ENCODE measurements around the gene RAG2.
A peak's percentile ranks its signal among the peaks of the same experiment; 100 is the strongest.

RAG2 gene

DNA sequence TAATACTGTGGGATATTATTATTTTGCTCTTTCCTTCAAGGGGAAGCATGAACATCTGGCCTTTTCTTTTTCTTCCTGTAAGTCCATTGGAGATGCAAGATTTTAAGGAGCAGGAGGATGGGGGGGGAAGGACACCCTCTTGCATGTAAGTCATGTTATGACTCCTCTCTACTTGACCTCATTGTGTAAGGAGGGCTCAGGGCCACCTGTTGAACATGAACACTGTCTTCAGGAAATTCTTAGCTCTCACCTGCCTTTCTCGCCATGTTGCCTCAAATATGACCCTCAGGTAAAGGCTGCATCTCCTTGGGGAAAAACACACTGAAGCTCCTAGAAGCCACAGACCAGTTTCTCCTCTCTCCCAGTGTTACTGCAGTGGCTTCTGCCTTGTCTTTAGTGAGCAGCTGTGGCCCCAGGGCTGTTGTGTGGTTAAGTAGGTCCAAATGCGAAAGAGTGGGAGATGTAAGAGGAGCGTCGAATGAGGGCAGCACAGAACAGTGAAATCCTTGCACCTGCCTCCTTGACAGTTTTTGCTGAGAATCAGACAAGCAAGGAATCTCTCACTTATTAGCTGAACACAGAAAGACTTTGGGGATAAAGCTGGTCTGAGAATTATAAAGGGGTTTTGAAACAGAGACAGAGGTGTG is 31.5 kb downstream of the RAG2 start:
- H3K4me3 ChIP-seq (ENCODE audit: low read depth, low read length) = no peak overlapping the region
- ChIA-PET CTCF (interaction anchor here (0.5 to 9.8 kb wide), 8 partner anchors 53 to 201 kb away, joined by 3 to 284 read pairs (median 4); no protein-coding TSS in a partner anchor), POLR2A (no interaction called here)
- H3K9me3 ChIP-seq (ENCODE audit: control insufficient read depth, insufficient read depth, low read depth, low read length) = no peaks in the 10 kb centered on the region
- H3K4me1 ChIP-seq (ENCODE audit: control insufficient read depth, insufficient read depth, low read length) = no peaks in the 10 kb centered on the region
- TF ChIP-seq SCRT1 (tag by site-specific recombination; IDR thresholded peaks at IDR 0.05; ENCODE audit: borderline replicate concordance) = 0 out of 2 replicates have a peak, but pooled peaks have one; percentile 58
- peak; percentile 83 for TF ChIP-seq SCRT2 (tag by site-specific recombination; IDR thresholded peaks at IDR 0.05)
- no peak for TF ChIP-seq ZNF248 (tag by site-specific recombination; IDR thresholded peaks at IDR 0.05)
- no peaks in the 10 kb centered on the region for H3K36me3 ChIP-seq (ENCODE audit: control insufficient read depth in 2 of 2, insufficient read depth in 1 of 2, low read length in 2 of 2)
- H3K27ac ChIP-seq (ENCODE audit: extremely low read depth, low read depth, low read length) = no peak overlapping the region

DNA sequence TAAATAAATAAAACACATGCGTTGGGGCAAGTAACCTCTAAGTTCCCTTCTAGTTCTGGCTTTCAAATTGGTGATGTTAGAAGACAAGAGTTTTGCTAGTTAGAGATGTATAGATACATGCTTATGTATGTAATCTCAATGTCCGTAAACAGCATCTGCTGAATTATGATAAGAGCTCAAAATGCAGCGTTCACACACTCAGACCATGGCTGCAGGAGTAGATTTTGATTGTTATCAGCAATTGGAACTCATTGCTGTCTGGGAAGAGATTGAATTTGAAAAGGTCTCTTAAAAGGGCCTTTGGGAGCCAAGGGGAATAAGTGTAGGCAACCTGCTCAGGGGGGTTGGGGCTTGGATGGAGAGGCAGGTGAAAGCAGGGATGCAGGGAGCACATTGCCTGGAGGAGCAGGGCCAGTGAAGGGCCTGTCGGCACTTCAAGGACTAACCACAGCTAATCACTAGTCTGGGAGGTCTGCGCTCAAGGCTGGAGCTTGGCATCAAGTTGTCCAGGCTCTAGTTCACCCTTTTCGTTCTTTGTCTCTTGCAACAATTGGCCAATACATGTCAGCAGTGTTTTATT is 32.9 kb downstream of the RAG2 start:
- no peaks in the 10 kb centered on the region for H3K36me3 ChIP-seq (ENCODE audit: control insufficient read depth in 2 of 2, insufficient read depth in 1 of 2, low read length in 2 of 2)
- H3K4me1 ChIP-seq (ENCODE audit: control insufficient read depth, insufficient read depth, low read length) = no peaks in the 10 kb centered on the region
- H3K4me3 ChIP-seq (ENCODE audit: low read depth, low read length) = no peak overlapping the region
- ChIA-PET CTCF (interaction anchor here (0.5 to 9.8 kb wide), 35 partner anchors 10 to 625 kb away, joined by 3 to 284 read pairs (median 5); partner anchors contain the start of gene COMMD9), POLR2A (interaction anchor here (0.6 kb wide), 1 partner anchor 33 kb away, joined by 3 read pairs; no protein-coding TSS in a partner anchor)
- no peaks in the 10 kb centered on the region for H3K9me3 ChIP-seq (ENCODE audit: control insufficient read depth, insufficient read depth, low read depth, low read length)
- no peak overlapping the region for H3K27ac ChIP-seq (ENCODE audit: extremely low read depth, low read depth, low read length)
- TF ChIP-seq ZNF558 (tag by site-specific recombination; IDR thresholded peaks at IDR 0.05) (no peak), ZNF768 (tag by site-specific recombination; IDR thresholded peaks at IDR 0.05) (no peak), ZBTB49 (tag by site-specific recombination; IDR thresholded peaks at IDR 0.05; ENCODE audit: low read depth) (no peak)
- TF ChIP-seq, protein P1, sequence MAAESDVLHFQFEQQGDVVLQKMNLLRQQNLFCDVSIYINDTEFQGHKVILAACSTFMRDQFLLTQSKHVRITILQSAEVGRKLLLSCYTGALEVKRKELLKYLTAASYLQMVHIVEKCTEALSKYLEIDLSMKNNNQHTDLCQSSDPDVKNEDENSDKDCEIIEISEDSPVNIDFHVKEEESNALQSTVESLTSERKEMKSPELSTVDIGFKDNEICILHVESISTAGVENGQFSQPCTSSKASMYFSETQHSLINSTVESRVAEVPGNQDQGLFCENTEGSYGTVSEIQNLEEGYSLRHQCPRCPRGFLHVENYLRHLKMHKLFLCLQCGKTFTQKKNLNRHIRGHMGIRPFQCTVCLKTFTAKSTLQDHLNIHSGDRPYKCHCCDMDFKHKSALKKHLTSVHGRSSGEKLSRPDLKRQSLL (tag by site-specific recombination; IDR thresholded peaks at IDR 0.05) = no peak

- Histone ChIP-seq H3K36me3 (ENCODE audit: control insufficient read depth in 2 of 2, insufficient read depth in 1 of 2, low read length in 2 of 2) (no peaks in the 10 kb centered on the region), H3K9me3 (ENCODE audit: control insufficient read depth, insufficient read depth, low read depth, low read length) (no peaks in the 10 kb centered on the region), H3K4me1 (ENCODE audit: control insufficient read depth, insufficient read depth, low read length) (no peaks in the 10 kb centered on the region), H3K27ac (ENCODE audit: extremely low read depth, low read depth, low read length) (no peak overlapping the region), H3K4me3 (ENCODE audit: low read depth, low read length) (peak overlapping the region; percentile 21; the same call in 1 of the 2 replicates)
- POLR2A ChIA-PET = interaction anchor here (0.6 kb wide), 1 partner anchor 34 kb away, joined by 3 read pairs; no protein-coding TSS in a partner anchor
- CTCF ChIA-PET = interaction anchor here (0.5 to 9.8 kb wide), 48 partner anchors 11 to 624 kb away, joined by 3 to 284 read pairs (median 4); partner anchors contain the start of gene COMMD9
- TF ChIP-seq ZNF544 (tag by site-specific recombination; IDR thresholded peaks at IDR 0.05) (no peak), ZNF623 (tag by site-specific recombination; IDR thresholded peaks at IDR 0.05) (no peak), ZNF23 (tag by site-specific recombination; IDR thresholded peaks at IDR 0.05; ENCODE audit: borderline replicate concordance) (no peak), ZNF140 (tag by site-specific recombination; IDR thresholded peaks at IDR 0.05) (no peak), ZNF335 (tag by site-specific recombination; conservative IDR thresholded peaks at IDR 0.05) (no peak), ZNF324 (tag by site-specific recombination; IDR thresholded peaks at IDR 0.05) (no peak), REPIN1 (tag by site-specific recombination; IDR thresholded peaks at IDR 0.05; ENCODE audit: low read depth) (no peak), ZNF202 (tag by site-specific recombination; IDR thresholded peaks at IDR 0.05; ENCODE audit: borderline replicate concordance) (no peak), ZNF114 (tag by site-specific recombination; IDR thresholded peaks at IDR 0.05) (no peak), GFI1B (tag by site-specific recombination; IDR thresholded peaks at IDR 0.05) (no peak), TCF7L2 (IDR thresholded peaks at IDR 0.05; ENCODE audit: borderline replicate concordance, low read depth, low read length) (no peak), GLI2 (tag by site-specific recombination; IDR thresholded peaks at IDR 0.05; ENCODE audit: borderline replicate concordance, low read depth) (no peak), ZBTB8A (tag by site-specific recombination; IDR thresholded peaks at IDR 0.05) (no peak), ZIC2 (tag by site-specific recombination; IDR thresholded peaks at IDR 0.05) (no peak), PRDM1 (tag by site-specific recombination; IDR thresholded peaks at IDR 0.05) (peak; percentile 25; the same call in 1 of the 2 replicates), ZNF302 (tag by site-specific recombination; IDR thresholded peaks at IDR 0.05; ENCODE audit: low read depth) (no peak), ZNF2 (tag by site-specific recombination; IDR thresholded peaks at IDR 0.05) (0 out of 2 replicates have a peak, but pooled peaks have one; percentile 27), ZBTB7A (tag by site-specific recombination; IDR thresholded peaks at IDR 0.05; ENCODE audit: low read depth) (no peak)
- TF ChIP-seq, protein P2, sequence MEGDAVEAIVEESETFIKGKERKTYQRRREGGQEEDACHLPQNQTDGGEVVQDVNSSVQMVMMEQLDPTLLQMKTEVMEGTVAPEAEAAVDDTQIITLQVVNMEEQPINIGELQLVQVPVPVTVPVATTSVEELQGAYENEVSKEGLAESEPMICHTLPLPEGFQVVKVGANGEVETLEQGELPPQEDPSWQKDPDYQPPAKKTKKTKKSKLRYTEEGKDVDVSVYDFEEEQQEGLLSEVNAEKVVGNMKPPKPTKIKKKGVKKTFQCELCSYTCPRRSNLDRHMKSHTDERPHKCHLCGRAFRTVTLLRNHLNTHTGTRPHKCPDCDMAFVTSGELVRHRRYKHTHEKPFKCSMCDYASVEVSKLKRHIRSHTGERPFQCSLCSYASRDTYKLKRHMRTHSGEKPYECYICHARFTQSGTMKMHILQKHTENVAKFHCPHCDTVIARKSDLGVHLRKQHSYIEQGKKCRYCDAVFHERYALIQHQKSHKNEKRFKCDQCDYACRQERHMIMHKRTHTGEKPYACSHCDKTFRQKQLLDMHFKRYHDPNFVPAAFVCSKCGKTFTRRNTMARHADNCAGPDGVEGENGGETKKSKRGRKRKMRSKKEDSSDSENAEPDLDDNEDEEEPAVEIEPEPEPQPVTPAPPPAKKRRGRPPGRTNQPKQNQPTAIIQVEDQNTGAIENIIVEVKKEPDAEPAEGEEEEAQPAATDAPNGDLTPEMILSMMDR (tag by site-specific recombination; IDR thresholded peaks at IDR 0.05) = peak; percentile 32
Measured at GRCh38 chr11:36564376-36565030, 33.5 kb downstream of the RAG2 start.
